Prostate gland (tissue), 2 donors: ENCODE measurements around the gene CEMIP. TPM values are rescaled to one million over a fixed set of nuclear protein-coding genes. Genes with fewer than 3 reads are reported as not detected.

Source experiments
- DNase-seq: peaks from one replicate; pipeline ENCODE4 v3.0.0-alpha.2; 2019; ENCODE audit warnings: low spot score
- H3K27ac ChIP-seq, 2 donors: fragments of 200-600 bp; sonication (generic); 2 replicates each; pipeline ENCODE4 v1.5.1; 2017 to 2019
- H3K27me3 ChIP-seq: fragments of 200-600 bp; sonication (generic); replicated peaks from 2 replicates; pipeline ENCODE4 v1.5.1; 2019; ENCODE audit not compliant: insufficient read depth
- H3K36me3 ChIP-seq, 2 donors: fragments of 200-600 bp; sonication (generic); 1 replicate in 1 of 2; 2 replicates in 1 of 2; pipeline versions ENCODE4 v1.5.1 to v1.8.1; 2017 to 2019
- H3K4me1 ChIP-seq: fragments of 200-600 bp; sonication (generic); replicated peaks from 2 replicates; pipeline ENCODE4 v1.5.1; 2019
- H3K4me3 ChIP-seq, 2 donors: fragments of 200-600 bp; sonication (generic); 2 replicates each; pipeline ENCODE4 v1.5.1; 2017 to 2019
- H3K9me3 ChIP-seq: fragments of 200-600 bp; sonication (generic); 2 replicates; pipeline ENCODE4 v1.5.1; 2017
- POLR2A ChIP-seq: fragments of 450-650 bp; IDR thresholded peaks from one replicate; pipeline ENCODE4 v1.6.1; 2016; ENCODE audit warnings: antibody characterized with exemption, mild to moderate bottlenecking
- POLR2AphosphoS5 ChIP-seq: sonication (generic); formaldehyde crosslinking; IDR thresholded peaks from one replicate; pipeline ENCODE4 v1.6.1; 2017; ENCODE audit warnings: antibody characterized with exemption
- WGBS: methylation state at CpG from one replicate; pipeline ENCODE4 v1.1.5; 2018; 5-methylcytosine and 5-hydroxymethylcytosine counted together
- intact Hi-C: fragments of 100-400 bp; cut with DNase I; formaldehyde crosslinking; loops from one replicate; pipeline ENCODE4 v1.14.2; 2022
- total RNA-seq, 2 donors: library from RNA; depleted of rRNA; stranded (reverse); fragments of >200 nt; gene quantifications; one replicate each; pipeline ENCODE4 v1.1.0, GENCODE V29; 2016
- TF ChIP-seq, protein P1 (sequence below), 4 experiments: fragments of 200-600 bp in 2 of 4; fragments of 450-650 bp in 2 of 4; sonication (generic) in 2 of 4; IDR thresholded peaks; 1 replicate in 3 of 4; 2 replicates in 1 of 4; pipeline ENCODE4 v1.5.1; 2016 to 2019; ENCODE audit warnings: antibody characterized with exemption in 4 of 4, mild to moderate bottlenecking in 2 of 4, moderate library complexity in 2 of 4

Gene CEMIP
- total RNA-seq, 2 donors from 2014 or later: 1.6 to 13.5 TPM

DNA sequence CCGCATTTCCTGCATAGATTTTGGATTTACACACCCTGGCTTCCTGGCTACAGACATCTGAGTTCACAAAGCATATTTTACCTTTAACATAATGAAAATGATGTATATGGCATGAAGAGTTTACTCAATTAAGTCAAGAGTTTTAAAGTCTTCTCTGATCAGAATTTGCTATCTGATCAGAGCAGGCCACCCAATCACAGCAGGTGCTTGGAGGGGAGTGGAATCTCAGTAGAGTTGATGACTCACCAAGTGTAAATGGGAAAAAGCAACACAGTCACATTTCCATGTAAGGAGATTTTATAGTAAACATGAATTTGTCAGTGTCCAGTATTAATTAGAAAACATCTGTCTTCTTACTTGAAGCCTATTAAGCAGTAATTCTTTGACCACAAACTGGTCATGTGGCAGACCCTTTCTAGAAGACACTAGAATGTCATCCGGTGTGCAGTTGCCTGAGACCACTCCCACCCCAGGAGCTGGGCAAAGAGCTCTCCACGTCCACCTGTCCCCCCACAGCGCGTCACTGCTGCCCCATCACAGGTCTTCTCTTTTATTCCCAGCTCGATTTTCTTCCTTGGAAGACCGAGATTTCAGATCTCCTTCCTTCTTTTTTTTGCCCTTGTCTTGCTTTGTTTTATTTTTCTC is 199.6 kb downstream of the CEMIP start:
- H3K9me3 ChIP-seq: no peaks in the 10 kb centered on the region
- H3K36me3 ChIP-seq: no peaks in the 10 kb centered on the region
- intact Hi-C loops: loop anchor here (5.0 kb wide), 1 partner anchor 288 kb away; no protein-coding TSS in a partner anchor
- H3K27me3 ChIP-seq: no peaks in the 10 kb centered on the region
- no peak overlapping the region for H3K4me3 ChIP-seq
- H3K27ac ChIP-seq: no peak overlapping the region
- WGBS: 87% methylated on average over 7 of the region's 7 CpGs
- DNase-seq: no peak
- no peak for TF ChIP-seq POLR2AphosphoS5
- no peak for TF ChIP-seq POLR2A
- TF ChIP-seq, protein P1, sequence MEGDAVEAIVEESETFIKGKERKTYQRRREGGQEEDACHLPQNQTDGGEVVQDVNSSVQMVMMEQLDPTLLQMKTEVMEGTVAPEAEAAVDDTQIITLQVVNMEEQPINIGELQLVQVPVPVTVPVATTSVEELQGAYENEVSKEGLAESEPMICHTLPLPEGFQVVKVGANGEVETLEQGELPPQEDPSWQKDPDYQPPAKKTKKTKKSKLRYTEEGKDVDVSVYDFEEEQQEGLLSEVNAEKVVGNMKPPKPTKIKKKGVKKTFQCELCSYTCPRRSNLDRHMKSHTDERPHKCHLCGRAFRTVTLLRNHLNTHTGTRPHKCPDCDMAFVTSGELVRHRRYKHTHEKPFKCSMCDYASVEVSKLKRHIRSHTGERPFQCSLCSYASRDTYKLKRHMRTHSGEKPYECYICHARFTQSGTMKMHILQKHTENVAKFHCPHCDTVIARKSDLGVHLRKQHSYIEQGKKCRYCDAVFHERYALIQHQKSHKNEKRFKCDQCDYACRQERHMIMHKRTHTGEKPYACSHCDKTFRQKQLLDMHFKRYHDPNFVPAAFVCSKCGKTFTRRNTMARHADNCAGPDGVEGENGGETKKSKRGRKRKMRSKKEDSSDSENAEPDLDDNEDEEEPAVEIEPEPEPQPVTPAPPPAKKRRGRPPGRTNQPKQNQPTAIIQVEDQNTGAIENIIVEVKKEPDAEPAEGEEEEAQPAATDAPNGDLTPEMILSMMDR (IDR thresholded peaks at IDR 0.05): no peak
- peaks cover 14% of the 10 kb centered on the region for H3K4me1 ChIP-seq

DNA sequence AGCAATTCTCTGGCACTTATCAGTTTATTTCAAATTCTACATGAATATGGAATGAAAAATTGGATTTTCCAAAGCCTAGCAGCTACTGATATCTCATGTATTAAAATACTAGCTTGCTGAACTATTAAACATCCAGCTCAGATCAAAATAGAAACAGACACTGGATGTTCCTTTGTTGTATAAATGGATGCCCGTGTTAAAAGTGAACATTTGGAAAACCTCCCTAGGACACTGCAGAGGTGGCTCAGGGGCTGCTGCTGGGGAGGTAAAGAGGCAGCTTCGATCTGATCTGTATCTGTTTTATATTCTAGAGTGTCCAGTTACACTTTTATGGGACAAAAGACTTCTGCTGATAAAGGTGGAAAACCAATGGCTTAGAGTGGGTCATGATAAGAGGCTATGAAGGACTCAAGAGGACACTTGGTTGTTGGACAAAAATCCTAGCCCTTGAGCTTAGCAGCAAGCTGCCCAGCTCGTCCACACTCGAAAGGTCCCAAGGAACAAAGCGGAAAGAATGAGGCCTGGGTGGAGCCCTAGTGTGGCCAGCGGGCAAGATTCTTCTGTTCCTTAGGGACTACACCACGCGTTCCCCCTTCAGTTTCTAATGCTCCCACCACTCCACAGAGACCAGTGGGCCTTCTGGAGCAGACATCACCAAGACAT is 200.5 kb downstream of the CEMIP start:
- Histone ChIP-seq H3K27me3 (no peaks in the 10 kb centered on the region), H3K27ac (no peak overlapping the region), H3K36me3 (no peaks in the 10 kb centered on the region), H3K4me1 (peaks cover 14% of the 10 kb centered on the region), H3K4me3 (no peak overlapping the region), H3K9me3 (no peaks in the 10 kb centered on the region)
- no peak for DNase-seq
- no peak for TF ChIP-seq POLR2A
- no peak for TF ChIP-seq POLR2AphosphoS5
- TF ChIP-seq, protein P1 (IDR thresholded peaks at IDR 0.05): no peak
- intact Hi-C loops: loop anchor here (5.0 kb wide), 1 partner anchor 288 kb away; no protein-coding TSS in a partner anchor
- 73% methylated on average over 8 of the region's 8 CpGs for WGBS

DNA sequence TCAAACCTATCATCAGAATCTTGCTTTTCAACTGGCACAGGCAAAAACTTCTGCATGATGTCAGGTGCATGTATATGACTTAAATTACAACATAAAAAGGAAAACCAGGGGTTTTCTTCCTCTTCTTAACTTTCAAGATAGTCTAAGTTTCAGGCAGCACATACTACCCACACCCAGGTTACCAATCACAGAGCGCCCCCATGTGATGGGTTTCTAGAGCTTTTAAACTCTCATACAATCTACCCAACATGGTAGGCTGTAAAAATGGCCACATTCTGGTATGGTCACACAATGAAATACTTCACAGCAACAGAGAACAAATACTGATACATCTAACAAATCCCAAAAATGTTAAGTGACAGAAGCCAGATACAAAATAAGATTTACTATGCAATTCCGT is 203.0 kb downstream of the CEMIP start:
- no peak for TF ChIP-seq POLR2AphosphoS5
- TF ChIP-seq POLR2A: no peak
- TF ChIP-seq, protein P1 (IDR thresholded peaks at IDR 0.05): no peak
- Histone ChIP-seq H3K27me3 (no peaks in the 10 kb centered on the region), H3K27ac (no peak overlapping the region), H3K4me1 (peaks cover 7% of the 10 kb centered on the region), H3K4me3 (no peak overlapping the region), H3K9me3 (no peaks in the 10 kb centered on the region), H3K36me3 (no peaks in the 10 kb centered on the region)
- intact Hi-C loops: no loop called here
- DNase-seq: no peak
- 81% methylated on average over 2 of the region's 2 CpGs for WGBS

DNA sequence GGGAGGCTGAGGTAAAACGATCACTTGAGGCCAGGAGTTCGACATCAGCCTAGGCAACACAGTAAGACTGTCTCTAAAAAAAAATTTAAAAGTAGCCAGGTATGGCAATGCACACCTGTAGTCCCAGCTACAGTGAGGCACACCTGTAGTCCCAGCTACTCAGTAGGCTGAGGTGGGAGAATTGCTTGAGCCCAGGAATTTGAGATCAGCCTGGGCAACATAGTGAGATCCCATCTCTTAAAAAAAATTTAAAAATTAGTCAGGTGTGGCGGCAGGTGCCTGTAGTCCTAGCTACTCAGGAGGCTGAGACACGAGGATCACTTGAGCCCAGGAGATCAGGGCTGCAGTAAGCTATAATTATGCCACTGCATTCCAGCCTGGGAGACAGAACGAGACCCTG is 203.7 kb downstream of the CEMIP start:
- intact Hi-C loops: no loop called here
- H3K4me1 ChIP-seq: peaks cover under 1% of the 10 kb centered on the region
- TF ChIP-seq POLR2A (no peak), POLR2AphosphoS5 (no peak)
- TF ChIP-seq, protein P1 (IDR thresholded peaks at IDR 0.05): no peak
- no peak overlapping the region for H3K4me3 ChIP-seq
- no peaks in the 10 kb centered on the region for H3K27me3 ChIP-seq
- H3K27ac ChIP-seq: no peak overlapping the region
- 82% methylated on average over 5 of the region's 5 CpGs for WGBS
- DNase-seq: no peak
- no peaks in the 10 kb centered on the region for H3K36me3 ChIP-seq
- no peaks in the 10 kb centered on the region for H3K9me3 ChIP-seq

DNA sequence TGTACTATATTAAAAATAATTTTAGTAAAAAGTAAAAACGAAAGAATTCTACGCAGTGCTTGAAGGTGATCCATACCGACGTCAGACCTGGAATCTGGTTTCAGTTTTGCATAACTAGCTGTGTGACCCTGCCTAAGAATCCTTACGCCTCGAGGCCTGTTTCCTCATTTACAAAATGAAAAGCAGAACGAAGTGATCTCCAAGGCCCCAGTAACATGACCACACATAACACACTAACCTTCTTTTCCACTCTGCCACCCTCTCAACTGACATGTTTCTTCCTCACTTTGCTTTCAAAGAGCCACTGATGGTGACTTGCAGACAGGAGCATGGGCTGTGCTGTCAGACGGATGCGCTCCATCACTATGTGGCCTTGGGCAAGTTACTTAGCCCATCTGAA is 205.7 kb downstream of the CEMIP start:
- TF ChIP-seq POLR2AphosphoS5 (no peak), POLR2A (no peak)
- TF ChIP-seq, protein P1 (IDR thresholded peaks at IDR 0.05): no peak
- Histone ChIP-seq H3K4me3 (no peak overlapping the region), H3K4me1 (no peaks in the 10 kb centered on the region), H3K36me3 (no peaks in the 10 kb centered on the region), H3K9me3 (no peaks in the 10 kb centered on the region), H3K27me3 (no peaks in the 10 kb centered on the region), H3K27ac (no peak overlapping the region)
- WGBS: 70% methylated on average over 9 of the region's 9 CpGs
- intact Hi-C loops: no loop called here
- DNase-seq: no peak
